ENCODE results near the gene PRODH.
"Not testable (repeated sequence)": the region's sequence is repeated elsewhere in the genome, so short reads cannot be mapped to it uniquely, and the experiment has no call there.

The PRODH gene, protein sequence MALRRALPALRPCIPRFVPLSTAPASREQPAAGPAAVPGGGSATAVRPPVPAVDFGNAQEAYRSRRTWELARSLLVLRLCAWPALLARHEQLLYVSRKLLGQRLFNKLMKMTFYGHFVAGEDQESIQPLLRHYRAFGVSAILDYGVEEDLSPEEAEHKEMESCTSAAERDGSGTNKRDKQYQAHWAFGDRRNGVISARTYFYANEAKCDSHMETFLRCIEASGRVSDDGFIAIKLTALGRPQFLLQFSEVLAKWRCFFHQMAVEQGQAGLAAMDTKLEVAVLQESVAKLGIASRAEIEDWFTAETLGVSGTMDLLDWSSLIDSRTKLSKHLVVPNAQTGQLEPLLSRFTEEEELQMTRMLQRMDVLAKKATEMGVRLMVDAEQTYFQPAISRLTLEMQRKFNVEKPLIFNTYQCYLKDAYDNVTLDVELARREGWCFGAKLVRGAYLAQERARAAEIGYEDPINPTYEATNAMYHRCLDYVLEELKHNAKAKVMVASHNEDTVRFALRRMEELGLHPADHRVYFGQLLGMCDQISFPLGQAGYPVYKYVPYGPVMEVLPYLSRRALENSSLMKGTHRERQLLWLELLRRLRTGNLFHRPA

GRCh38 chr22:18935889-18936529, at the start of gene PRODH:
PRODH (minus strand) TSS chr22:18936293; CDS start chr22:18936287, 6 bp downstream.
- no peak for DNase-seq (ENCODE audit: low read depth in 2 of 2)

DNA sequence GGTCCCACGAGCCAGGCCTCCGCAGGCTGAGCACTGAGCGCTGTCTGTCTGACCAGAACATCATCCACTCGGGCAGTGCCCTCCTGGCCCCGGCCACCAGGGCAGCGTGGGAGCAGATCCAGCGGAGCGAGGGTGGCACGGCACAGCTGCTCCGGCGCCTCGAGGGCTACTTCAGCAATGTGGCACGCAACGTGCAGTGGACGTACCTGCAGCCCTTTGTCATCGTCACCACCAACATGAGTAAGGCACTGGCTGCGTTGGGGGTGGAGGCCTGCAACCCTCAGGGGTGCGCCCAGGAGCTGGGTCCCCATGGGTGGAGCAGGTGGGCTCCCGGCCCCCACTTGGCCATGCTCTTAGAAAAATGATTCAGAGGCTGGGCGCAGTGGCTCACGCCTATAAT, 49.7 kb upstream of the PRODH start:
- no peak for DNase-seq (ENCODE audit: low read depth in 2 of 2)

GRCh38 chr22:18984564-18984963, 48.5 kb upstream of the PRODH start:
- DNase-seq (ENCODE audit: low read depth in 2 of 2), result no peak

- no peak for DNase-seq (ENCODE audit: low read depth in 2 of 2)
Measured at GRCh38 chr22:18983120-18983651, 47.1 kb upstream of the PRODH start.

GRCh38 chr22:18980829-18981228, 44.7 kb upstream of the PRODH start:
- no peak for DNase-seq (ENCODE audit: low read depth in 2 of 2)

DNA sequence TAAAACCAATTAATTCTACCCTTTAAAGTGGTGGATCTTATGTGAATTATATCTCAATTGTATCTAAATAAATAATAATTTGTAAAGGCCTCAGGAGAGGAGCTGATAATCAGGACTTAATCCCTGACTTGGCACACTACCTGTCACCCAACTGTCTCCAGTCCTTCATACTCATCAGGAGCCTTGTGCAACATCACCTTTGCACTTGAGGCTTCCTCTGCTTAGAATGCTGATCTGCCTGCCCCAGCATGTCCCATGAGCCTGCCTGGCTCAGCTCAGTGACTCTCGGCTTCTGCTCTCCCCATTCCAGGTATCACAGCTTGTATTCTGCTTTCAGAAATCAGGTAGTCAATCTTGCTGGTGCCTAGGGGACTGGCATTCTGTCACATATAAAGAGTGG, 43.9 kb upstream of the PRODH start:
- no peak for DNase-seq (ENCODE audit: low read depth in 2 of 2)

DNA sequence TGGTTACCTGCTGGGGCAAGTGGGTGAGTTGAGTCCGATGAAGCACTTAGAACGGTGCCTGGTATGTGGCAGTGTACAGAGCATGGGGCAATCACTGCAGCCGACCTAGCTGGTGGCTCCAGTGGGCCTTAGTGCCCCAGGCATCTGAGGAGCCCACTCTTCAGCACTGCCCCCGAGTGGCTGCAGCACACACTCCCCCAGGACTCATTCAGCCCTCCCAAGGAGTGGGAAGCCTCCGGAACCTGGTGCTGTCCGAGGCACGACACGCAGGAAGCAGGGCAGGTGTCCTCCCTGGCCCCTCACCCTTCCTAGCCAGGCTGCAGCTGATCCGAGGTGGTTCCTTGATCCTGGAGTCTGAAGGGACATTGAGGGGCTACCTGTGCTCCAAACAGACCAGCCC, 42.4 kb upstream of the PRODH start:
- no peak for DNase-seq (ENCODE audit: low read depth in 2 of 2)

DNA sequence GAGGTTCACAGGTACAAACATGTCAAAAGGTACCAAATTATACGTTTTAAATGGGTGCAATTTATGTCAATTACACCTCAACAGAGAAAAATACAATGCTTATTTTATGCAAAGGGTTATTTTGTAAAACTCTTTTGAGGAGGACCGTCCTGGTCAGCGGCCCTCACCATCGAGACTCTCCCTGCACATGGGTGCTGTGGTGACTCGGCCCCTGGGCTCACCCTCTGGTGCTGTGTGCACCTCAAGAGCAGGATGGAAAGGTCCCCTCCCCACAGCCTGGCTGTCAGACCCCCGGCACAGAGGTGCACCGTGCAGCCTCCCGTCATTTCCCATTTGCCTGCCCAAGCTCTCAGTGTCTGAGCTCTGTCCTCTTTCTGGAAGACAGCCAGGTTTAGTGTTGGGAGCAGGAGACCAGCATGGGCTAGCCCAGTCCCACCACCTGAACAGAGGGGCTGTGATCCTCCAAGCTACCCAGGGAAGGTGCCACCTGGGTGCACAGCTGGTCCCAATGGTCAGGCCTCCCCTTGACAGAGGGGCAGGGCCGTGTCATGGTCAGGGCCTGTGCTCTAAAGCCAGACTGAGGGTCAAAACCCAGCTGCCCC, 41.8 kb upstream of the PRODH start:
- no peak for DNase-seq (ENCODE audit: low read depth in 2 of 2)

DNA sequence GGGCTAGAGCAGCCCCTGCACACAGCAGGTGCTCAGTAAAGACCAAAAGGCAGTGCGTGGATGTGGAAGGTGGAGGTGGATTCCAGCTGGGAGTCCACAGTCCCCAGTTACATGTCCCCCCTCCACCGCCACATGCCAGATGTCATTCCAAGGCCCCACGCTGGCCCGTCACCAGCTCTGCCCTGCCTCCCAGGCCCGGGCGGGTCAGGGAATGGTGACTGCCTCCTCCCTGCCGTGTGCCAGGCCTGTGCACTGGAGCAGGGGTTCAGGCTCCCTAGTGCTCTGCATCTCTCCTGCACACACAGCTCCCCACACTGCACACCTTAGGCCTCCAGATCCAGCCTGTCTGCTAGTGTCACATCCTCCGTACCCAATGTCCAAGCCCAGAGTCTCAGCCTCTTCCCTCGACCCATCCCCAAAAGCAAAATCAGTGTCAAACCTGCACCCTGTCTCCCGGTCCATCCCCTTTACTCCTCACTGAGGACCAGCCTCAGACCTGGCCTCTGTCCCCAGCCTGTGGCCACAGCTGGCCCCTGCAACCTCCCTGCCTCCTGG, 40.2 kb upstream of the PRODH start:
- DNase-seq (ENCODE audit: low read depth in 2 of 2), result no peak

DNA sequence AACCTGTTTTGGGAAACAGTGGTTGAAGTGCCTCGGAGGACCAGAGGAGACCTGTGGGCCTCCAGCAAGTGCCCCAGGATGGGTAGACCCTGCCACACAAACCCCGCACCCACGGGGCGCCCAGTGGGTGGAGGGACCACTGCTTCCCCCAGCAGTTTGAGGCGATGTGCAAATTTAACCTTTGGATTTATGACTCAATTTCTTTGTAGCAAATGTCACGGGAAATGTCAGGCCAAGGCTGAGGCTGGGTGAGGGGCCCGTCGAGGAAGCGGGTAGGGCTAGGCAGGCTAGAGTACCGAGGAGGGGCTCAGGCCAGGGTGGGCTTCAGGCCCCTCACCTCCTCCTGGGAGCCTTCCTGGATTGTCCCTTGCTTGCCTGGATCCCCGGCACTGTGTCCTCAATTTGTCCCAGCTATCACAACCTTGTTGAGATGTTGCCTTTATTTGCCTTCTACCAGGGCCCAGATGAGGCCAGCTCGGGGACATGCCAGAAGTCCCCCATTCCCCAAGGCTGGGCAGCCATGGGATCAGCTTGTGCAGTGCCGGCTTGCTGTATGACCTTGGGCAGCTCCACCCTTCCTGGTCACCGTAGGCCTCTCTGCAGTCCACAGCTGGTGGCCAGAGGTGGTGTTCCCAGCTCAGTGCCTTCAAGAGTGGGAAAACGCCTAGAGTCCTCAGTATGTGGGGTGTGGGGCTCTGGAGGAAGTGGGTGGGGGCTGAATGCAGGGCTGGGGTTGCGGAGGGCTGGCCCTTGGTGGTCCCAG, 39.5 kb upstream of the PRODH start:
- no peak for DNase-seq (ENCODE audit: low read depth in 2 of 2)

DNA sequence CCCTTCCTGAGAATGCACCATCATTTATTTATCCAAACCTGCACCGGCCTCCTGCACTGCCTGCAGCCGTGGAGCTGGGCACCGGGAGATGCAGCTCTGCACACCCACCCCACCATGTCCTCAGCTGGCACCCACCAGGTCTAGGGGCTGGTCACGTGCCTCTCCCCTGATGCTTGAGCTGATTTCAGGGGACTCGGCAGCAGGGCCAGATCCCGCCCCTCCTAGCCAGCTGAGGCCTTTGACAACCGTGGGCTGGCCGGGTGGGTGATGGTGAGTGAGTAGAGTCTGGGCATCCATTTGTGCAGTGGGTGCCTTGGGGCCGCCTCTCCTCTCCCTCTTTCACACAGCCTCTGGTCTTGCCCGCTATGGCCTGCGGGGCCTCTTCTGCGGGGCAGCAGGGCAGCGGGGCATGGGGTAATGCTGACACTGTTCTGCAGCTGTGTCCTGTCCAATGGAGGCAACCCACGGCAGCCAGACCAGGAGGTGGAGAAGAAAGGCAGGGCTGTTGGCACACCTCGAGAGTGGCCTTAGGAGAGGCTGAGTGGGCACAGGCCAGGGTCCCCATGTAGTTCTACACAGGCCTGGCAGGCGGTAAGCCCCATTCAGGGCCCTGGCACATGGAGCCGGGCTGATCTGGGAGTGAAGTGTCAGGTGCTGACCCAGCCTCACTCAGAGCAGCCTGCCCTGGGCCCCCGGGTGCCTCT, 38.5 kb upstream of the PRODH start:
- no peak for DNase-seq (ENCODE audit: low read depth in 2 of 2)

DNA sequence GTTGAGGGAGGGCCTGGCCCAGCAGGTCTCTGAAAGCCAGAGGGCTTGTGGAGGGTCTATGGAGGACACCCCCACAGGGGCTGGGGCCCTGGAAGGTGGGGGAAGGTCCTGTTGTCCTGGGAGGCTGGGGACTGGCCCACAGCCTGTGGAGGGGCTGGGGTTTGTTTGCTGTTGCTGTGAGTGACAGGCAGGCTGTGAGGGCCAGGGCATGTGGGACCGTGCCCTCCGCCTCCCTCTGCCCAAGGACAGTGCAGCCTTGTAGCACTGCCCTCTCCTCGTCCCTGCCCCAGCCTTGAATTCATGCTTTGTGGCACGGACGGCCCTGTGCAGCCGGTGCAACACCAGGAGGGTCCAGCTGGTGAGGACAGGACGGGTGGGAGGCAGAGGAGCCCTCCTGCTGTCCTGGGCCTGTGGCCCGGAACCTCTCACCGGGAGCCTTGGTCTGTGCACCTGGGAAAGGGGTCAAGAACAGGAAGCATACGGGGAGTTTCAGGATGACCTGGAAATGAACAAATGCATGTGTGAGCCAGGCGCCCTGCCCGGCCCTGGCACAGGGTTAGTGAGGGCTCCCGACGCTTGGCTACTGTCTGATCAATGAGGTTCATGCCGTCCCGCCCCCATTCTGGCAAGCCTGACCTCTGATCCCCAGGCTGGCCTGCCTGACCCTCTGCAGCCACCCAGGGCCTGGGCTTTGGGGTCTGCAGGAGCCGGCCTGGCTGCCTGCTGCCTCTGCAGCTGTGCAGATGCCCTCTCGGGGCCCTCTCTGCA, 37.4 kb upstream of the PRODH start:
- no peak for DNase-seq (ENCODE audit: low read depth in 2 of 2)

- DNase-seq (ENCODE audit: low read depth in 2 of 2), result not testable (repeated sequence)
Measured at GRCh38 chr22:18972591-18972990, 36.5 kb upstream of the PRODH start.

DNA sequence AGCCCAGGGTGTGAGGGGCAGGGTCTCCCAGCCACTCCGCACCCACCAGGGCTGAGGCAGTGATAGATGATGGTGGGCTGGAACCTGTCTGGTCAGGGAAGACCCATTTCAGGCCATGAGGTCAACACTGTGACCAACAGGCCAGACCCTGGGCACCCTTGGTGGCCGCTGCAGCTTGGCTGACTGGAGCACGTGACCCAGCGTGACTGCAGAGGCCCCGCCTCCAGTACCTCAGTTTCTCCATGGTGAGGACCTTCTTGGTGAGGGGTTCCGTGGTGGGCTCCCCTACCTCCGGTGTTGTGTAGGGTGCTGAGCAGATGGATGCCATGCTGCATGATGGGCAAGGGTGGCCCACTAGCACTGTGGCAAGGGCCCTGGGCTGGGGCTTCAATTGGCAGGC, 35.9 kb upstream of the PRODH start:
- DNase-seq (ENCODE audit: low read depth in 2 of 2), result not testable (repeated sequence)

DNA sequence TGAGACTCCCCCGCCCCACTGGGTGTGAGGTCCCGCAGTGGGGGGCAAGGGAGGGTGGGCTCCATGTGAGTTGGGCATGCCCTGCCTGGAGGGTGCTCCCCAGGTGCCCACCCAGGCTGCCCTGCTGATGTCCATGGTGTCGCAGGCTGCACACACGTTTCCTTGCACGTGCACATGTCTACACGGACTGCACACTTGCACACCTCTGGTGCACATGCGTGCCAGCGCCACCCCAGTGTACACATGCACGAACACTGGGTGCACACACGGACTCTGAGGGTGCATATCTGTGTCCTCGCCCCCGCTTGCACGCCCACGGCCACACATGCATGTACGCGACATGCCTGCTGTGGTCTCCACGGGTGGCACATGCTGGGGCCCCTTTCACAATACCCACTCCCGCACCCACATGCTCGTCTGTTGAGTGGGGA, 35.2 kb upstream of the PRODH start:
- no peak for DNase-seq (ENCODE audit: low read depth in 2 of 2)

GRCh38 chr22:18970948-18971315, 34.8 kb upstream of the PRODH start:
- DNase-seq (ENCODE audit: low read depth in 2 of 2), result no peak

DNA sequence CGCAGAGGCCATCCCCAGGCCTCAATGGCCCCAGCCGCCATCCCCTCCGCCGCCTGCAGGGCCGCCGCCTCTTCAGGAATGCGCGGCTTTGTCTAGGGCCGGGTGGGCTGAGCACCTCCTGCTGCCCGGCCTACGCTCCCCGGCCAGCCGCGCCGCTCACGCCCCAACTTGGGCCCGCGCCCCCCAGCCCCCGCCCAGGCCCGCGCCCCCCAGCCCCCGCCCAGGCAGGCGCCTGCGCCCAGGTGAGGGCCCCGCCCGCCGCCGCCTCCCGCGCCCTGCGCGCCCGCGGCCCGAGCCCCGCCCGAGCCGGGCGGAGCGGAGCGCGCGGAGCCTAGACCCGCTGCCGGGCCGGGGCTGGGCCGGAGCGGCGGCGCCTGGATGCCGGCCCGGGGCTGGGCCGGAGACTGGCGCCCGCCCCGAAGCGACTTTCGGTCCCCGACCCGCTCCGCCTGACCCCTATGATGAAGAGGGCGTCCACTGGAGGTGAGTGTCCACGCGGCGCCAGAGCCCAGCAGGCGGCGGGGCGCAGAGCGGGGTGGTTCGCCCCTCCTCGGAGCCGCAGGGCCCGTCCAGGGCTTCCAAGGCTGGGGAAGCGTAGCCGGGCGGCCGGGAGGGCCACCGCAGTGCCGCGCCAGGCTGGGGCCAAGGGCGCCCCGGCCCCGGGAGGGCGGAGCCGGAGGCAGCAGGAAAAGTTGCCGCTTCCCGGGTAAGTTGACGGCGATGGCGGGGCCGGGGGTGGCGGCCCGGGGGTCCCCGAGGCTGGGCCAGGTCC, 34.3 kb upstream of the PRODH start:
- no peak for DNase-seq (ENCODE audit: low read depth in 2 of 2)

- not testable (repeated sequence) for DNase-seq (ENCODE audit: low read depth in 2 of 2)
Measured at GRCh38 chr22:18969158-18969942, 33.3 kb upstream of the PRODH start.

Data from activated CD8-positive, alpha-beta memory T cell treated with anti-CD3 and anti-CD28 coated beads for 4 hours (primary cell).